Prostate gland (tissue), 2 donors: Measurements from ENCODE around the gene SEMA3F. TPM values are rescaled to one million over a fixed set of nuclear protein-coding genes. Genes with fewer than 3 reads are reported as not detected.

ENCODE experiments used
- DNase-seq: peaks from one replicate; pipeline ENCODE4 v3.0.0-alpha.2; 2019; ENCODE audit warnings: low spot score
- H3K27ac ChIP-seq, 2 donors: fragments of 200-600 bp; sonication (generic); 2 replicates each; pipeline ENCODE4 v1.5.1; 2017 to 2019
- H3K27me3 ChIP-seq: fragments of 200-600 bp; sonication (generic); replicated peaks from 2 replicates; pipeline ENCODE4 v1.5.1; 2019; ENCODE audit not compliant: insufficient read depth
- H3K36me3 ChIP-seq, 2 donors: fragments of 200-600 bp; sonication (generic); 1 replicate in 1 of 2; 2 replicates in 1 of 2; pipeline versions ENCODE4 v1.5.1 to v1.8.1; 2017 to 2019
- H3K4me1 ChIP-seq: fragments of 200-600 bp; sonication (generic); replicated peaks from 2 replicates; pipeline ENCODE4 v1.5.1; 2019
- H3K4me3 ChIP-seq, 2 donors: fragments of 200-600 bp; sonication (generic); 2 replicates each; pipeline ENCODE4 v1.5.1; 2017 to 2019
- H3K9me3 ChIP-seq: fragments of 200-600 bp; sonication (generic); 2 replicates; pipeline ENCODE4 v1.5.1; 2017
- CTCF ChIP-seq, 4 experiments: fragments of 200-600 bp in 2 of 4; fragments of 450-650 bp in 2 of 4; sonication (generic) in 2 of 4; IDR thresholded peaks; 1 replicate in 3 of 4; 2 replicates in 1 of 4; pipeline ENCODE4 v1.5.1; 2016 to 2019; ENCODE audit warnings: antibody characterized with exemption in 4 of 4, mild to moderate bottlenecking in 2 of 4, moderate library complexity in 2 of 4
- POLR2A ChIP-seq: fragments of 450-650 bp; IDR thresholded peaks from one replicate; pipeline ENCODE4 v1.6.1; 2016; ENCODE audit warnings: antibody characterized with exemption, mild to moderate bottlenecking
- POLR2AphosphoS5 ChIP-seq: sonication (generic); formaldehyde crosslinking; IDR thresholded peaks from one replicate; pipeline ENCODE4 v1.6.1; 2017; ENCODE audit warnings: antibody characterized with exemption
- WGBS: methylation state at CpG from one replicate; pipeline ENCODE4 v1.1.5; 2018; 5-methylcytosine and 5-hydroxymethylcytosine counted together
- intact Hi-C: fragments of 100-400 bp; cut with DNase I; formaldehyde crosslinking; loops from one replicate; pipeline ENCODE4 v1.14.2; 2022
- total RNA-seq, 2 donors: library from RNA; depleted of rRNA; stranded (reverse); fragments of >200 nt; gene quantifications; one replicate each; pipeline ENCODE4 v1.1.0, GENCODE V29; 2016

SEMA3F gene
- total RNA-seq, 2 donors from 2014 or later: 43.3 to 71.8 TPM

- intact Hi-C loops: no loop called here
- WGBS: 97% methylated on average over 12 of the region's 12 CpGs
- Histone ChIP-seq H3K27me3 (no peaks in the 10 kb centered on the region), H3K9me3 (no peaks in the 10 kb centered on the region), H3K4me3 (no peak overlapping the region), H3K27ac (no peak overlapping the region), H3K36me3 (no peaks in the 10 kb centered on the region), H3K4me1 (no peaks in the 10 kb centered on the region)
- TF ChIP-seq CTCF (IDR thresholded peaks at IDR 0.05) (no peak), POLR2A (no peak), POLR2AphosphoS5 (no peak)
- no peak for DNase-seq
These were observed 14.1 kb upstream of the SEMA3F start for GRCh38 chr3:50140990-50141389.

GRCh38 chr3:50146316-50146901 lies 8.7 kb upstream of the SEMA3F start:
- WGBS: 51% methylated on average over 3 of the region's 3 CpGs
- intact Hi-C loops: no loop called here

GRCh38 chr3:50147016-50147415 lies 8.1 kb upstream of the SEMA3F start:
- Histone ChIP-seq H3K4me3 (no peak overlapping the region), H3K27ac (peak overlapping the region in 1 of 2 donors; percentile 18)
- no peak for DNase-seq

More at GRCh38 chr3:50146316-50146901, 8.7 kb upstream of the SEMA3F start:
- no peaks in the 10 kb centered on the region for H3K9me3 ChIP-seq
- no peaks in the 10 kb centered on the region for H3K4me1 ChIP-seq
- TF ChIP-seq POLR2AphosphoS5: peak; percentile 78
- TF ChIP-seq CTCF (IDR thresholded peaks at IDR 0.05): no peak
- H3K27me3 ChIP-seq: no peaks in the 10 kb centered on the region
- DNase-seq: peak; percentile 63
- H3K36me3 ChIP-seq: no peaks in the 10 kb centered on the region
- H3K4me3 ChIP-seq: no peak overlapping the region
- H3K27ac ChIP-seq: peak overlapping the region in 1 of 2 donors; percentile 18

GRCh38 chr3:50147447-50147846 lies 7.7 kb upstream of the SEMA3F start:
- no peak for DNase-seq
- intact Hi-C loops: no loop called here
- H3K36me3 ChIP-seq: no peaks in the 10 kb centered on the region
- no peak overlapping the region for H3K27ac ChIP-seq
- no peaks in the 10 kb centered on the region for H3K4me1 ChIP-seq
- H3K9me3 ChIP-seq: no peaks in the 10 kb centered on the region
- WGBS: 38% methylated on average over 2 of the region's 2 CpGs
- no peaks in the 10 kb centered on the region for H3K27me3 ChIP-seq
- no peak for TF ChIP-seq POLR2AphosphoS5
- no peak for TF ChIP-seq POLR2A
- TF ChIP-seq CTCF (IDR thresholded peaks at IDR 0.05): no peak
- no peak overlapping the region for H3K4me3 ChIP-seq

More at GRCh38 chr3:50147016-50147415, 8.1 kb upstream of the SEMA3F start:
- H3K9me3 ChIP-seq: no peaks in the 10 kb centered on the region
- H3K4me1 ChIP-seq: no peaks in the 10 kb centered on the region
- H3K27me3 ChIP-seq: no peaks in the 10 kb centered on the region
- intact Hi-C loops: no loop called here
- no peaks in the 10 kb centered on the region for H3K36me3 ChIP-seq
- TF ChIP-seq CTCF (IDR thresholded peaks at IDR 0.05) (no peak), POLR2AphosphoS5 (no peak), POLR2A (no peak)
- 68% methylated on average over 7 of the region's 7 CpGs for WGBS

GRCh38 chr3:50147861-50148260 lies 7.3 kb upstream of the SEMA3F start:
- 34% methylated on average over 6 of the region's 6 CpGs for WGBS
- H3K4me3 ChIP-seq: no peak overlapping the region
- H3K27me3 ChIP-seq: no peaks in the 10 kb centered on the region
- no peak for DNase-seq
- no peaks in the 10 kb centered on the region for H3K36me3 ChIP-seq
- H3K27ac ChIP-seq: no peak overlapping the region
- no peaks in the 10 kb centered on the region for H3K4me1 ChIP-seq
- intact Hi-C loops: no loop called here
- TF ChIP-seq POLR2AphosphoS5: no peak
- no peak for TF ChIP-seq CTCF (IDR thresholded peaks at IDR 0.05)
- no peak for TF ChIP-seq POLR2A
- no peaks in the 10 kb centered on the region for H3K9me3 ChIP-seq
